ENCODE results near the gene FAM53C.
A peak's percentile ranks its signal among the peaks of the same experiment; 100 is the strongest.

FAM53C gene

GRCh38 chr5:138353560-138354080 lies 15.6 kb downstream of the FAM53C start:
- Histone ChIP-seq H3K9ac (ENCODE audit: low read length) (peak overlapping the region; percentile 96), H3K4ac (ENCODE audit: low read depth in 1 of 2, low read length in 2 of 2) (peak overlapping the region in 1 of 2 experiments; percentile 13), H2BK120ac (ENCODE audit: low read depth, low read length) (no peak overlapping the region), H3K23ac (ENCODE audit: low read length in 2 of 2) (no peak overlapping the region), H3K4me2 (ENCODE audit: low read length, poor library complexity, severe bottlenecking) (peak overlapping the region; percentile 75), H3K14ac (ENCODE audit: low read length in 2 of 2) (no peak overlapping the region), H2BK12ac (ENCODE audit: low read length in 2 of 2) (no peak overlapping the region), H3K4me3 (ENCODE audit: insufficient read depth in 1 of 2, low read depth in 1 of 2, low read length in 2 of 2) (peak overlapping the region; percentile 88 to 98), H3K27ac (ENCODE audit: low read length, poor library complexity, severe bottlenecking) (peak overlapping the region; percentile 75), H2BK15ac (ENCODE audit: low read depth, poor library complexity, severe bottlenecking) (no peak overlapping the region), H3K27me3 (ENCODE audit: control insufficient read depth in 1 of 2, insufficient read depth in 1 of 2, low read length in 2 of 2) (no peaks in the 10 kb centered on the region), H4K8ac (ENCODE audit: low read length) (no peak overlapping the region), H3K9me3 (ENCODE audit: control insufficient read depth, low read length) (peaks cover 3% of the 10 kb centered on the region), H3K79me1 (replicated peaks; ENCODE audit: low read length, poor library complexity, severe bottlenecking) (peaks cover 6% of the 10 kb centered on the region), H4K91ac (ENCODE audit: low read length) (no peak overlapping the region), H2AFZ (ENCODE audit: low read depth, low read length) (no peak overlapping the region), H2AK5ac (ENCODE audit: low read length, severe bottlenecking) (no peak overlapping the region), H3K4me1 (ENCODE audit: control insufficient read depth, insufficient read depth, low read depth, low read length) (peaks cover 1% of the 10 kb centered on the region), H3K18ac (ENCODE audit: low read depth in 1 of 2, low read length in 2 of 2) (peak overlapping the region in 1 of 2 experiments; percentile 18), H3K36me3 (ENCODE audit: control insufficient read depth in 1 of 2, insufficient read depth in 2 of 2, low read depth in 1 of 2, low read length in 2 of 2) (peaks cover 9 to 11% of the 10 kb centered on the region in 2 experiments), H2BK5ac (ENCODE audit: low read depth, low read length, poor library complexity, severe bottlenecking) (no peak overlapping the region)
- 4% methylated on average over 5 of the region's 11 CpGs for WGBS
- no peak for DNase-seq

- no peak overlapping the region for H3K23ac ChIP-seq (ENCODE audit: low read length in 2 of 2)
- H3K27ac ChIP-seq (ENCODE audit: low read length, poor library complexity, severe bottlenecking) = no peak overlapping the region
- H2BK15ac ChIP-seq (ENCODE audit: low read depth, poor library complexity, severe bottlenecking) = no peak overlapping the region
- peak overlapping the region in 1 of 2 experiments; percentile 88 for H3K4me3 ChIP-seq (ENCODE audit: insufficient read depth in 1 of 2, low read depth in 1 of 2, low read length in 2 of 2)
- peak overlapping the region; percentile 96 for H3K9ac ChIP-seq (ENCODE audit: low read length)
- H2BK12ac ChIP-seq (ENCODE audit: low read length in 2 of 2) = no peak overlapping the region
- H2AK5ac ChIP-seq (ENCODE audit: low read length, severe bottlenecking) = no peak overlapping the region
- no peak overlapping the region for H2BK120ac ChIP-seq (ENCODE audit: low read depth, low read length)
- no peak overlapping the region for H3K14ac ChIP-seq (ENCODE audit: low read length in 2 of 2)
- H3K27me3 ChIP-seq (ENCODE audit: control insufficient read depth in 1 of 2, insufficient read depth in 1 of 2, low read length in 2 of 2) = no peaks in the 10 kb centered on the region
- no peak overlapping the region for H3K4ac ChIP-seq (ENCODE audit: low read depth in 1 of 2, low read length in 2 of 2)
- peak overlapping the region; percentile 18 for H3K4me2 ChIP-seq (ENCODE audit: low read length, poor library complexity, severe bottlenecking)
- no peak overlapping the region for H4K8ac ChIP-seq (ENCODE audit: low read length)
- no peak for DNase-seq
- H3K79me1 ChIP-seq (replicated peaks; ENCODE audit: low read length, poor library complexity, severe bottlenecking) = peaks cover 2% of the 10 kb centered on the region
- no peak overlapping the region for H3K18ac ChIP-seq (ENCODE audit: low read depth in 1 of 2, low read length in 2 of 2)
- H4K91ac ChIP-seq (ENCODE audit: low read length) = no peak overlapping the region
- H3K36me3 ChIP-seq (ENCODE audit: control insufficient read depth in 1 of 2, insufficient read depth in 2 of 2, low read depth in 1 of 2, low read length in 2 of 2) = peaks cover 4% of the 10 kb centered on the region in 2 experiments
- H2AFZ ChIP-seq (ENCODE audit: low read depth, low read length) = no peak overlapping the region
- 22% methylated on average over 5 of the region's 5 CpGs for WGBS
- peaks cover 1% of the 10 kb centered on the region for H3K4me1 ChIP-seq (ENCODE audit: control insufficient read depth, insufficient read depth, low read depth, low read length)
- no peak overlapping the region for H2BK5ac ChIP-seq (ENCODE audit: low read depth, low read length, poor library complexity, severe bottlenecking)
- peaks cover 3% of the 10 kb centered on the region for H3K9me3 ChIP-seq (ENCODE audit: control insufficient read depth, low read length)
These were observed 16.3 kb downstream of the FAM53C start for GRCh38 chr5:138354387-138354786.

- Histone ChIP-seq H3K18ac (ENCODE audit: low read depth in 1 of 2, low read length in 2 of 2) (no peak overlapping the region), H4K91ac (ENCODE audit: low read length) (no peak overlapping the region), H3K36me3 (ENCODE audit: control insufficient read depth in 1 of 2, insufficient read depth in 2 of 2, low read depth in 1 of 2, low read length in 2 of 2) (peaks cover 3 to 4% of the 10 kb centered on the region in 2 experiments), H3K4ac (ENCODE audit: low read depth in 1 of 2, low read length in 2 of 2) (no peak overlapping the region), H3K4me1 (ENCODE audit: control insufficient read depth, insufficient read depth, low read depth, low read length) (peaks cover 1% of the 10 kb centered on the region), H3K27ac (ENCODE audit: low read length, poor library complexity, severe bottlenecking) (no peak overlapping the region), H2AFZ (ENCODE audit: low read depth, low read length) (no peak overlapping the region), H2AK5ac (ENCODE audit: low read length, severe bottlenecking) (no peak overlapping the region), H2BK5ac (ENCODE audit: low read depth, low read length, poor library complexity, severe bottlenecking) (no peak overlapping the region), H3K4me2 (ENCODE audit: low read length, poor library complexity, severe bottlenecking) (peak overlapping the region; percentile 18), H2BK12ac (ENCODE audit: low read length in 2 of 2) (no peak overlapping the region), H3K79me1 (replicated peaks; ENCODE audit: low read length, poor library complexity, severe bottlenecking) (no peaks in the 10 kb centered on the region), H3K14ac (ENCODE audit: low read length in 2 of 2) (no peak overlapping the region), H3K23ac (ENCODE audit: low read length in 2 of 2) (no peak overlapping the region), H4K8ac (ENCODE audit: low read length) (no peak overlapping the region), H3K9ac (ENCODE audit: low read length) (peak overlapping the region; percentile 96), H3K4me3 (ENCODE audit: insufficient read depth in 1 of 2, low read depth in 1 of 2, low read length in 2 of 2) (peak overlapping the region in 1 of 2 experiments; percentile 88), H2BK15ac (ENCODE audit: low read depth, poor library complexity, severe bottlenecking) (no peak overlapping the region), H2BK120ac (ENCODE audit: low read depth, low read length) (no peak overlapping the region), H3K27me3 (ENCODE audit: control insufficient read depth in 1 of 2, insufficient read depth in 1 of 2, low read length in 2 of 2) (no peaks in the 10 kb centered on the region), H3K9me3 (ENCODE audit: control insufficient read depth, low read length) (peaks cover 3% of the 10 kb centered on the region)
- DNase-seq = peak; percentile 78
- WGBS = 17% methylated on average over 2 of the region's 6 CpGs
These were observed 16.9 kb downstream of the FAM53C start for GRCh38 chr5:138354926-138355378.

- no peak overlapping the region for H3K4me3 ChIP-seq (ENCODE audit: insufficient read depth in 1 of 2, low read depth in 1 of 2, low read length in 2 of 2)
- no peak overlapping the region for H4K8ac ChIP-seq (ENCODE audit: low read length)
- H2BK12ac ChIP-seq (ENCODE audit: low read length in 2 of 2) = no peak overlapping the region
- H3K4me2 ChIP-seq (ENCODE audit: low read length, poor library complexity, severe bottlenecking) = no peak overlapping the region
- no peak overlapping the region for H4K91ac ChIP-seq (ENCODE audit: low read length)
- H2AK5ac ChIP-seq (ENCODE audit: low read length, severe bottlenecking) = no peak overlapping the region
- H3K27me3 ChIP-seq (ENCODE audit: control insufficient read depth in 1 of 2, insufficient read depth in 1 of 2, low read length in 2 of 2) = no peaks in the 10 kb centered on the region
- WGBS = no CpG with 5 or more reads among the region's 3 CpGs
- no peak overlapping the region for H3K4ac ChIP-seq (ENCODE audit: low read depth in 1 of 2, low read length in 2 of 2)
- peaks cover 1% of the 10 kb centered on the region for H3K79me1 ChIP-seq (replicated peaks; ENCODE audit: low read length, poor library complexity, severe bottlenecking)
- H3K9ac ChIP-seq (ENCODE audit: low read length) = no peak overlapping the region
- H3K14ac ChIP-seq (ENCODE audit: low read length in 2 of 2) = no peak overlapping the region
- no peak overlapping the region for H2AFZ ChIP-seq (ENCODE audit: low read depth, low read length)
- H2BK5ac ChIP-seq (ENCODE audit: low read depth, low read length, poor library complexity, severe bottlenecking) = no peak overlapping the region
- H3K18ac ChIP-seq (ENCODE audit: low read depth in 1 of 2, low read length in 2 of 2) = no peak overlapping the region
- no peaks in the 10 kb centered on the region for H3K9me3 ChIP-seq (ENCODE audit: control insufficient read depth, low read length)
- no peak overlapping the region for H2BK15ac ChIP-seq (ENCODE audit: low read depth, poor library complexity, severe bottlenecking)
- H3K23ac ChIP-seq (ENCODE audit: low read length in 2 of 2) = no peak overlapping the region
- H3K27ac ChIP-seq (ENCODE audit: low read length, poor library complexity, severe bottlenecking) = no peak overlapping the region
- no peaks in the 10 kb centered on the region for H3K36me3 ChIP-seq (ENCODE audit: control insufficient read depth in 1 of 2, insufficient read depth in 2 of 2, low read depth in 1 of 2, low read length in 2 of 2)
- DNase-seq = no peak
- no peaks in the 10 kb centered on the region for H3K4me1 ChIP-seq (ENCODE audit: control insufficient read depth, insufficient read depth, low read depth, low read length)
- H2BK120ac ChIP-seq (ENCODE audit: low read depth, low read length) = no peak overlapping the region
These were observed 21.6 kb downstream of the FAM53C start for GRCh38 chr5:138359621-138360020.

Measured in mesenchymal stem cell (in vitro differentiated cells and primary cell).